GM18511 (cell line): ENCODE results near the gene SP1.
"Not testable (repeated sequence)": the region's sequence is repeated elsewhere in the genome, so short reads cannot be mapped to it uniquely, and the experiment has no call there.

Source experiments
- ATAC-seq: cut with Tn5 transposase; IDR thresholded peaks from one replicate; pipeline ENCODE4 v1.9.1; 2021; ENCODE audit warnings: mild to moderate bottlenecking, moderate library complexity; ENCODE audit not compliant: unreplicated experiment

Gene SP1

GRCh38 chr12:53358836-53359419, 21.0 kb upstream of the SP1 start:
- no peak for ATAC-seq

GRCh38 chr12:53361638-53362037, 18.3 kb upstream of the SP1 start:
- ATAC-seq, result not testable (repeated sequence)

GRCh38 chr12:53365245-53365904, 14.6 kb upstream of the SP1 start:
- no peak for ATAC-seq

- not testable (repeated sequence) for ATAC-seq
Measured at GRCh38 chr12:53373554-53374133, 6.3 kb upstream of the SP1 start.

- not testable (repeated sequence) for ATAC-seq
Measured at GRCh38 chr12:53374277-53374676, 5.7 kb upstream of the SP1 start.

- ATAC-seq, result no peak
Measured at GRCh38 chr12:53376747-53377146, 3.2 kb upstream of the SP1 start.

- no peak for ATAC-seq
Measured at GRCh38 chr12:53378222-53378621, 1.8 kb upstream of the SP1 start.

GRCh38 chr12:53378724-53379388, 1.1 kb upstream of the SP1 start:
- ATAC-seq, result no peak

- ATAC-seq, result peak; percentile 74
Measured at GRCh38 chr12:53379389-53380103, 430 bp upstream of the SP1 start.

- ATAC-seq, result no peak
Measured at GRCh38 chr12:53380794-53381730, 1.1 kb downstream of the SP1 start.

GRCh38 chr12:53381731-53382630, 2.0 kb downstream of the SP1 start:
- ATAC-seq, result no peak

GRCh38 chr12:53383258-53383657, 3.3 kb downstream of the SP1 start:
- ATAC-seq, result no peak

- ATAC-seq, result not testable (repeated sequence)
Measured at GRCh38 chr12:53386381-53386780, 6.4 kb downstream of the SP1 start.

GRCh38 chr12:53388932-53389331, 9.0 kb downstream of the SP1 start:
- ATAC-seq, result no peak

- no peak for ATAC-seq
Measured at GRCh38 chr12:53389702-53390101, 9.7 kb downstream of the SP1 start.

- no peak for ATAC-seq
Measured at GRCh38 chr12:53391724-53392123, 11.7 kb downstream of the SP1 start.

GRCh38 chr12:53399896-53400295, 19.9 kb downstream of the SP1 start:
- no peak for ATAC-seq

GRCh38 chr12:53402351-53402750, 22.4 kb downstream of the SP1 start:
- ATAC-seq, result not testable (repeated sequence)

GRCh38 chr12:53402871-53403270, 22.9 kb downstream of the SP1 start:
- ATAC-seq, result no peak
